PC-3 (cell line): Measurements from ENCODE around the gene BAIAP2. TPM values are rescaled to one million over a fixed set of nuclear protein-coding genes. Genes with fewer than 3 reads are reported as not detected.

Source experiments
- ATAC-seq: fragments of 200-7000 bp; cut with Tn5 transposase; 2 replicates; pipeline ENCODE4 v1.9.1; 2020; ENCODE audit warnings: mild to moderate bottlenecking, moderate library complexity
- BruUV-seq: library from RNA; stranded (reverse); fragments of 400-500 nt; replicated peaks from 2 replicates; lab custom pipeline; 2021; lab: Mats Ljungman, UMichigan
- CTCF ChIA-PET: fragments of 300-600 bp; sonication (Branson Sonifier 250); formaldehyde crosslinking; loops from one replicate; lab custom pipeline; 2022; ENCODE audit warnings: antibody characterized with exemption; lab: Charles Lee
- POLR2A ChIA-PET: fragments of 300-600 bp; sonication (Branson Sonifier 250); formaldehyde crosslinking; loops from one replicate; lab custom pipeline; 2022; ENCODE audit warnings: antibody characterized with exemption; ENCODE audit not compliant: unreplicated experiment; lab: Charles Lee
- DNase-seq: peaks from one replicate; pipeline ENCODE4 v3.0.0-alpha.2; 2015
- H2AFZ ChIP-seq: fragments of 300-600 bp; sonication (generic); 2 replicates; pipeline ENCODE4 v1.6.0; 2016; ENCODE audit warnings: antibody characterized with exemption, low read length
- H3F3A ChIP-seq: fragments of 300-600 bp; sonication (generic); one replicate; pipeline ENCODE4 v1.6.0; 2017; ENCODE audit warnings: antibody characterized with exemption, low read length, control low read depth, mild to moderate bottlenecking; ENCODE audit not compliant: unreplicated experiment
- H3K27ac ChIP-seq: fragments of 300-600 bp; sonication (generic); 2 replicates; pipeline ENCODE4 v1.5.1; 2016; ENCODE audit warnings: mild to moderate bottlenecking, low read length
- H3K27me3 ChIP-seq: fragments of 300-600 bp; sonication (generic); 2 replicates; pipeline ENCODE4 v1.6.1; 2016; ENCODE audit warnings: low read length, mixed read lengths
- H3K36me3 ChIP-seq: fragments of 300-600 bp; sonication (generic); 2 replicates; pipeline ENCODE4 v1.6.1; 2016; ENCODE audit warnings: low read depth, mixed run types, low read length, mixed read lengths
- H3K4me1 ChIP-seq: fragments of 300-600 bp; sonication (generic); 2 replicates; pipeline ENCODE4 v1.5.1; 2016; ENCODE audit warnings: low read length; ENCODE audit not compliant: insufficient read depth
- H3K4me2 ChIP-seq: fragments of 300-600 bp; sonication (generic); 2 replicates; pipeline ENCODE4 v1.6.0; 2016; ENCODE audit warnings: low read length
- H3K4me3 ChIP-seq: fragments of 300-600 bp; sonication (generic); 2 replicates; pipeline ENCODE4 v1.5.1; 2016; ENCODE audit warnings: mild to moderate bottlenecking, low read length, mixed read lengths
- H3K79me2 ChIP-seq: fragments of 300-600 bp; sonication (generic); 2 replicates; pipeline ENCODE4 v1.6.1; 2017; ENCODE audit warnings: low read length, mixed read lengths
- H3K9ac ChIP-seq: fragments of 300-600 bp; sonication (generic); 2 replicates; pipeline ENCODE4 v1.6.0; 2016; ENCODE audit warnings: mild to moderate bottlenecking, low read length
- H3K9me2 ChIP-seq: fragments of 300-600 bp; sonication (generic); replicated peaks from 2 replicates; pipeline ENCODE4 v1.6.1; 2016; ENCODE audit warnings: mixed run types, low read length, mixed read lengths
- H3K9me3 ChIP-seq: fragments of 300-600 bp; sonication (generic); 2 replicates; pipeline ENCODE4 v1.6.1; 2016; ENCODE audit warnings: low read length, mixed read lengths
- H4K20me1 ChIP-seq: fragments of 300-600 bp; sonication (generic); 2 replicates; pipeline ENCODE4 v1.6.1; 2016; ENCODE audit warnings: low read length, mixed read lengths
- EZH2 ChIP-seq: fragments of 300-600 bp; sonication (generic); IDR thresholded peaks from one replicate; pipeline ENCODE4 v1.6.1; 2017; ENCODE audit warnings: antibody characterized with exemption, mild to moderate bottlenecking, low read length; ENCODE audit not compliant: unreplicated experiment
- EZH2phosphoT487 ChIP-seq: fragments of 300-600 bp; sonication (generic); IDR thresholded peaks from 2 replicates; pipeline ENCODE4 v1.6.1; 2018; ENCODE audit warnings: mild to moderate bottlenecking, antibody characterized with exemption, low read length, borderline replicate concordance
- intact Hi-C: fragments of 100-400 bp; cut with micrococcal nuclease; formaldehyde crosslinking; loops from 2 replicates; pipeline ENCODE4 v1.9.0; 2023
- total RNA-seq: library from RNA; depleted of rRNA; stranded (reverse); fragments of >200 nt; gene quantifications from 2 replicates; pipeline ENCODE4 v1.2.3, GENCODE V29; 2014
- TF ChIP-seq, protein P1 (sequence below): fragments of 300-600 bp; sonication (generic); conservative IDR thresholded peaks from 2 replicates; pipeline ENCODE4 v1.5.1; 2017; ENCODE audit warnings: antibody characterized with exemption, low read depth, mild to moderate bottlenecking, low read length

BAIAP2 gene
- total RNA-seq, 1 experiment from 2014 or later = 56.9 TPM

- no peak for TF ChIP-seq EZH2
- TF ChIP-seq, protein P1, sequence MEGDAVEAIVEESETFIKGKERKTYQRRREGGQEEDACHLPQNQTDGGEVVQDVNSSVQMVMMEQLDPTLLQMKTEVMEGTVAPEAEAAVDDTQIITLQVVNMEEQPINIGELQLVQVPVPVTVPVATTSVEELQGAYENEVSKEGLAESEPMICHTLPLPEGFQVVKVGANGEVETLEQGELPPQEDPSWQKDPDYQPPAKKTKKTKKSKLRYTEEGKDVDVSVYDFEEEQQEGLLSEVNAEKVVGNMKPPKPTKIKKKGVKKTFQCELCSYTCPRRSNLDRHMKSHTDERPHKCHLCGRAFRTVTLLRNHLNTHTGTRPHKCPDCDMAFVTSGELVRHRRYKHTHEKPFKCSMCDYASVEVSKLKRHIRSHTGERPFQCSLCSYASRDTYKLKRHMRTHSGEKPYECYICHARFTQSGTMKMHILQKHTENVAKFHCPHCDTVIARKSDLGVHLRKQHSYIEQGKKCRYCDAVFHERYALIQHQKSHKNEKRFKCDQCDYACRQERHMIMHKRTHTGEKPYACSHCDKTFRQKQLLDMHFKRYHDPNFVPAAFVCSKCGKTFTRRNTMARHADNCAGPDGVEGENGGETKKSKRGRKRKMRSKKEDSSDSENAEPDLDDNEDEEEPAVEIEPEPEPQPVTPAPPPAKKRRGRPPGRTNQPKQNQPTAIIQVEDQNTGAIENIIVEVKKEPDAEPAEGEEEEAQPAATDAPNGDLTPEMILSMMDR = no peak
- no peak for TF ChIP-seq EZH2phosphoT487
- peak; percentile 25 for ATAC-seq
- H3K27ac ChIP-seq = no peak overlapping the region
- peaks cover 16% of the 10 kb centered on the region for H3K79me2 ChIP-seq
- ChIA-PET CTCF (no interaction called here), POLR2A (no interaction called here)
- no peaks in the 10 kb centered on the region for H3F3A ChIP-seq
- intact Hi-C loops = no loop called here
- no peaks in the 10 kb centered on the region for H3K9me3 ChIP-seq
- BruUV-seq = no TSS peak
- peak overlapping the region; percentile 89 for H2AFZ ChIP-seq
- H3K4me1 ChIP-seq = peaks cover 34% of the 10 kb centered on the region
- DNase-seq = no peak
- H3K4me3 ChIP-seq = peak overlapping the region; percentile 93
- peak overlapping the region; percentile 88 for H3K9ac ChIP-seq
- H4K20me1 ChIP-seq = no peaks in the 10 kb centered on the region
- peak overlapping the region; percentile 93 for H3K4me2 ChIP-seq
- H3K9me2 ChIP-seq = no peaks in the 10 kb centered on the region
- H3K36me3 ChIP-seq = peaks cover 4% of the 10 kb centered on the region; the same call in 1 of the 2 replicates
- no peaks in the 10 kb centered on the region for H3K27me3 ChIP-seq
These were observed 42.6 kb upstream of the BAIAP2 start for GRCh38 chr17:80992077-80992947.

DNA sequence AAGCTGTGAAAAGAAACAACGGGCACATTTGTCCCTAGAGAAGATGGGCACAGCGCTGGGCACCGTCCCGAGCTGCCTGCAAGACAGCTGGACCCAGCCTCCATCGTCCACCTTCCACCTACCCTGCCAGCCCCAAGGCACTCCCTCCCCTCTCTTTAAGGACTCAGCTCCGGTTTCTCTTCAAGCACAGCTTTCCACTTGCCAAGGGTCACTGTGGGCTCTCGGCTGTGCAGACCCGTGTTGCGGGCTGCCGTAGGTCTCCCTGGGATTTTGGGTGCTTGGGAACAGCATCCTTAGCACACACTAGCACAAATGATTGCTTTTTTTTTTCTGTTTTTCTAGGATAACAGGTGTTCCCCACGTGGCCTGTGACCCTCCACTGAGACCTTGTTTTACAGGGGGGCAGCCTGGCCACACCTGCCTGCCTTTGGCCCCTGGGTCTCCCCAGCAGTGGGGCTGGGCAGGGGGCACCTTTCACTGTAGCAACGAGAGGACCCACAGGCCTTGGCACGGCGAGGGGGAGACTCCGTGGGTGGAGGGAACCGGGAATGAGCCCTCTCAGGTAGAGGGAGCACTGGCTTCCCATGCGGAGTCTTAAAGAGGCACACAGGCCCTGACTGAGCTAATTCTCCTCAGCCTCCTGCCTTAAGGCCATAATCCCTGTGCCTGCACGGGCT lies 41.9 kb upstream of the BAIAP2 start:
- ATAC-seq (0 out of 2 replicates have a peak, but pooled peaks have one; percentile 4), DNase-seq (peak; percentile 31)
- ChIA-PET POLR2A (no interaction called here), CTCF (no interaction called here)
- Histone ChIP-seq H3K36me3 (peaks cover 7% of the 10 kb centered on the region; the same call in 1 of the 2 replicates), H3K9me2 (no peaks in the 10 kb centered on the region), H2AFZ (no peak overlapping the region), H3K4me3 (peak overlapping the region; percentile 93), H3K79me2 (peaks cover 16% of the 10 kb centered on the region), H3F3A (no peaks in the 10 kb centered on the region), H3K27me3 (no peaks in the 10 kb centered on the region), H3K4me2 (peak overlapping the region; percentile 93), H3K9ac (peak overlapping the region; percentile 88; the same call in 1 of the 2 replicates), H3K27ac (no peak overlapping the region), H4K20me1 (no peaks in the 10 kb centered on the region), H3K9me3 (no peaks in the 10 kb centered on the region), H3K4me1 (peaks cover 41% of the 10 kb centered on the region)
- TF ChIP-seq, protein P1 = no peak
- no peak for TF ChIP-seq EZH2phosphoT487
- no peak for TF ChIP-seq EZH2
- intact Hi-C loops = no loop called here
- BruUV-seq = TSS peak; percentile 83
